B cell (primary cell): Measurements from ENCODE around the gene INHBB.

Experiments used
- EZH2 ChIP-seq: IDR thresholded peaks from 2 replicates; pipeline ENCODE4 v1.6.1; 2012; ENCODE audit warnings: borderline replicate concordance, low read depth, mild to moderate bottlenecking, moderate library complexity, low read length; ENCODE audit not compliant: insufficient read depth, poor library complexity, severe bottlenecking
- TF ChIP-seq, protein P1 (sequence below): fragments of 200-600 bp; IDR thresholded peaks from one replicate; pipeline ENCODE4 v1.8.0; 2022; ENCODE audit warnings: antibody characterized with exemption, mild to moderate bottlenecking

DNA sequence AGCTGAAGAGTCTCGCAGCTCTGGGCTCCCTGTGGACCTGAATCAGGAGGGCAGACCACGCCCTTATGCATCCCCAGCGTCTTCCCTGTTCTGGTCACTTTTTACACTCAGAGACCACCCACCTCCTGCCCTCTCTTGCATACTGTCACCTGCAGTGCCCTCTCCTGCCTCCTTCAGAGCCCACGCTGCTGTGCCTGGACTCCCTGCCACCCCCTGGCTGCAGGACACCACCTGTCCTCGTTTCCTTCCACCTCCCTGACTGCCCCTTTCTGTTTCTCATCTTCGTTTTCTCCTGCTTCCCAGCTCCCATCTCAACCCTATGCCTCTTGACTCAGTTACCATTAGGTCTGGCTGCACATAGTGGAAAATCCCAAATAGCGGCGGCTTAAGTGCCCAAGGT lies 9.2 kb upstream of the INHBB start:
- TF ChIP-seq, protein P1, sequence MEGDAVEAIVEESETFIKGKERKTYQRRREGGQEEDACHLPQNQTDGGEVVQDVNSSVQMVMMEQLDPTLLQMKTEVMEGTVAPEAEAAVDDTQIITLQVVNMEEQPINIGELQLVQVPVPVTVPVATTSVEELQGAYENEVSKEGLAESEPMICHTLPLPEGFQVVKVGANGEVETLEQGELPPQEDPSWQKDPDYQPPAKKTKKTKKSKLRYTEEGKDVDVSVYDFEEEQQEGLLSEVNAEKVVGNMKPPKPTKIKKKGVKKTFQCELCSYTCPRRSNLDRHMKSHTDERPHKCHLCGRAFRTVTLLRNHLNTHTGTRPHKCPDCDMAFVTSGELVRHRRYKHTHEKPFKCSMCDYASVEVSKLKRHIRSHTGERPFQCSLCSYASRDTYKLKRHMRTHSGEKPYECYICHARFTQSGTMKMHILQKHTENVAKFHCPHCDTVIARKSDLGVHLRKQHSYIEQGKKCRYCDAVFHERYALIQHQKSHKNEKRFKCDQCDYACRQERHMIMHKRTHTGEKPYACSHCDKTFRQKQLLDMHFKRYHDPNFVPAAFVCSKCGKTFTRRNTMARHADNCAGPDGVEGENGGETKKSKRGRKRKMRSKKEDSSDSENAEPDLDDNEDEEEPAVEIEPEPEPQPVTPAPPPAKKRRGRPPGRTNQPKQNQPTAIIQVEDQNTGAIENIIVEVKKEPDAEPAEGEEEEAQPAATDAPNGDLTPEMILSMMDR = no peak
- no peak for TF ChIP-seq EZH2
